Neural progenitor cell (in vitro differentiated cells): ENCODE results near the gene PFDN6. TPM values are rescaled to one million over a fixed set of nuclear protein-coding genes. Genes with fewer than 3 reads are reported as not detected.

ENCODE experiments used
- DNase-seq: peaks from one replicate; pipeline ENCODE4 v3.0.0-alpha.2; 2016; ENCODE audit warnings: low spot score
- H2AFZ ChIP-seq: fragments of 200-600 bp; sonication (generic); replicated peaks from 2 replicates; pipeline ENCODE4 v1.6.1; 2016; ENCODE audit warnings: antibody characterized with exemption
- H3F3A ChIP-seq: fragments of 200-600 bp; sonication (generic); 2 replicates; pipeline ENCODE4 v1.6.1; 2016; ENCODE audit warnings: antibody characterized with exemption, low read depth
- H3K27ac ChIP-seq: fragments of 200-600 bp; sonication (generic); 2 replicates; pipeline ENCODE4 v1.5.1; 2016; ENCODE audit warnings: mild to moderate bottlenecking
- H3K27me3 ChIP-seq: fragments of 200-600 bp; sonication (generic); 2 replicates; pipeline ENCODE4 v1.6.1; 2016; ENCODE audit warnings: mild to moderate bottlenecking, moderate library complexity
- H3K36me3 ChIP-seq: fragments of 200-600 bp; sonication (generic); 2 replicates; pipeline ENCODE4 v1.5.1; 2016
- H3K4me1 ChIP-seq: fragments of 200-600 bp; sonication (generic); 2 replicates; pipeline ENCODE4 v1.6.1; 2016; ENCODE audit warnings: mixed run types
- H3K4me2 ChIP-seq: fragments of 200-600 bp; sonication (generic); 2 replicates; pipeline ENCODE4 v1.6.1; 2016
- H3K4me3 ChIP-seq: fragments of 200-600 bp; sonication (generic); 2 replicates; pipeline ENCODE4 v1.5.1; 2016
- H3K79me2 ChIP-seq: fragments of 200-600 bp; sonication (generic); 2 replicates; pipeline ENCODE4 v1.6.1; 2016; ENCODE audit warnings: low read depth
- H3K9ac ChIP-seq: fragments of 200-600 bp; sonication (generic); 2 replicates; pipeline ENCODE4 v1.6.1; 2016
- H3K9me3 ChIP-seq: fragments of 200-600 bp; sonication (generic); 2 replicates; pipeline ENCODE4 v1.5.1; 2016; ENCODE audit warnings: low read depth
- H4K20me1 ChIP-seq: fragments of 200-600 bp; sonication (generic); 2 replicates; pipeline ENCODE4 v1.6.1; 2016; ENCODE audit warnings: low read depth
- H3K27ac Mint-ChIP-seq: 3 replicates; pipeline ENCODE4 v1.8.0; 2021; ENCODE audit warnings: mixed read lengths
- H3K27me3 Mint-ChIP-seq: 2 replicates; pipeline ENCODE4 v1.8.0; 2022; ENCODE audit warnings: low read depth, mild to moderate bottlenecking, inconsistent platforms, moderate library complexity, mixed read lengths; ENCODE audit not compliant: insufficient read depth
- H3K36me3 Mint-ChIP-seq: 3 replicates; pipeline ENCODE4 v1.8.0; 2021; ENCODE audit warnings: mixed read lengths
- H3K4me1 Mint-ChIP-seq: 3 replicates; pipeline ENCODE4 v1.8.0; 2021; ENCODE audit warnings: mixed read lengths
- H3K4me3 Mint-ChIP-seq: 3 replicates; pipeline ENCODE4 v1.8.0; 2021; ENCODE audit warnings: mild to moderate bottlenecking, moderate library complexity, mixed read lengths
- H3K9me3 Mint-ChIP-seq: 3 replicates; pipeline ENCODE4 v1.8.0; 2020; ENCODE audit warnings: mixed read lengths
- CTCF ChIP-seq: fragments of 200-600 bp; sonication (generic); IDR thresholded peaks from 2 replicates; pipeline ENCODE4 v1.5.1; 2017; ENCODE audit warnings: antibody characterized with exemption, mild to moderate bottlenecking
- EZH2 ChIP-seq: fragments of 200-600 bp; sonication (generic); IDR thresholded peaks from 2 replicates; pipeline ENCODE4 v1.6.1; 2017; ENCODE audit warnings: antibody characterized with exemption, mild to moderate bottlenecking, moderate library complexity
- EZH2phosphoT487 ChIP-seq: fragments of 200-600 bp; sonication (generic); IDR thresholded peaks from 2 replicates; pipeline ENCODE4 v1.6.1; 2017; ENCODE audit warnings: antibody characterized with exemption
- total RNA-seq: library from RNA; depleted of rRNA; stranded (reverse); fragments of >200 nt; gene quantifications from 2 replicates; pipeline ENCODE4 v1.2.3, GENCODE V29; 2015; ENCODE audit warnings: low replicate concordance

Gene PFDN6
- total RNA-seq, 1 donor from 2014 or later, result 35.6 TPM

- Mint-ChIP-seq H3K36me3 (peaks cover 24% of the 10 kb centered on the region), H3K9me3 (no peaks in the 10 kb centered on the region), H3K4me3 (peak overlapping the region; percentile 86), H3K27ac (no peak overlapping the region), H3K4me1 (peaks cover 67% of the 10 kb centered on the region), H3K27me3 (peaks cover 11% of the 10 kb centered on the region)
- Histone ChIP-seq H3K9ac (no peak overlapping the region), H3K79me2 (peaks cover 32% of the 10 kb centered on the region), H3K9me3 (no peaks in the 10 kb centered on the region), H3K27me3 (peaks cover 23% of the 10 kb centered on the region), H3K4me2 (peak overlapping the region; percentile 65), H3K4me1 (peaks cover 34% of the 10 kb centered on the region), H3K27ac (no peak overlapping the region), H4K20me1 (peaks cover 27% of the 10 kb centered on the region), H3F3A (peaks cover 70% of the 10 kb centered on the region), H3K36me3 (no peaks in the 10 kb centered on the region), H2AFZ (no peak overlapping the region), H3K4me3 (peak overlapping the region; percentile 77)
- no peak for TF ChIP-seq EZH2
- no peak for TF ChIP-seq EZH2phosphoT487
- TF ChIP-seq CTCF, result no peak
- DNase-seq, result peak; percentile 26
These were observed 27.4 kb downstream of the PFDN6 start for GRCh38 chr6:33316603-33317418.

GRCh38 chr6:33317419-33317668 lies 27.9 kb downstream of the PFDN6 start:
- Mint-ChIP-seq H3K4me1 (peaks cover 67% of the 10 kb centered on the region), H3K27ac (no peak overlapping the region), H3K9me3 (no peaks in the 10 kb centered on the region), H3K36me3 (peaks cover 24% of the 10 kb centered on the region), H3K27me3 (peaks cover 10% of the 10 kb centered on the region), H3K4me3 (peak overlapping the region; percentile 86)
- no peaks in the 10 kb centered on the region for H3K9me3 ChIP-seq
- no peak overlapping the region for H2AFZ ChIP-seq
- TF ChIP-seq CTCF (no peak), EZH2phosphoT487 (no peak), EZH2 (no peak)
- H3K4me1 ChIP-seq, result peaks cover 31% of the 10 kb centered on the region
- peaks cover 17% of the 10 kb centered on the region for H3K27me3 ChIP-seq
- peak overlapping the region; percentile 65 for H3K27ac ChIP-seq
- peak overlapping the region; percentile 77 for H3K4me3 ChIP-seq
- H4K20me1 ChIP-seq, result peaks cover 23% of the 10 kb centered on the region
- no peak for DNase-seq
- peaks cover 38% of the 10 kb centered on the region for H3K79me2 ChIP-seq
- no peaks in the 10 kb centered on the region for H3K36me3 ChIP-seq
- H3K9ac ChIP-seq, result no peak overlapping the region
- H3F3A ChIP-seq, result peaks cover 67% of the 10 kb centered on the region
- H3K4me2 ChIP-seq, result peak overlapping the region; percentile 65

- Histone ChIP-seq H3K27me3 (peaks cover 12% of the 10 kb centered on the region), H3K79me2 (peaks cover 41% of the 10 kb centered on the region), H3K4me3 (peak within 1 kb of the TSS; percentile 77), H3F3A (peaks cover 62% of the 10 kb centered on the region), H3K4me2 (peak within 1 kb of the TSS; percentile 71), H4K20me1 (peaks cover 21% of the 10 kb centered on the region), H3K9ac (no peak within 1 kb of the TSS), H3K9me3 (no peaks in the 10 kb centered on the region), H3K36me3 (no peaks in the 10 kb centered on the region), H3K4me1 (peaks cover 28% of the 10 kb centered on the region), H2AFZ (peak within 1 kb of the TSS; percentile 75), H3K27ac (peak within 1 kb of the TSS; percentile 65)
- H3K4me3 Mint-ChIP-seq, result peak within 1 kb of the TSS; percentile 98
- TF ChIP-seq EZH2 (no peak), CTCF (no peak), EZH2phosphoT487 (no peak)
- DNase-seq, result peak; percentile 99
- H3K4me1 Mint-ChIP-seq, result peaks cover 62% of the 10 kb centered on the region
- no peaks in the 10 kb centered on the region for H3K9me3 Mint-ChIP-seq
- H3K36me3 Mint-ChIP-seq, result peaks cover 24% of the 10 kb centered on the region
- H3K27me3 Mint-ChIP-seq, result peaks cover 7% of the 10 kb centered on the region
- H3K27ac Mint-ChIP-seq, result peak within 1 kb of the TSS; percentile 98
These were observed 28.4 kb downstream of the PFDN6 start, which contains the start of gene ZBTB22 for GRCh38 chr6:33317669-33318425. ZBTB22 (minus strand) TSS chr6:33317744; CDS start chr6:33316916, 828 bp downstream.
